ENCODE measurements around the gene GCAT.

The GCAT gene

GRCh38 chr22:37807410-37808293 is at the start of gene GCAT:
GCAT (plus strand) TSS chr22:37807934; CDS start chr22:37807968, 34 bp downstream.
- DNase-seq = peak; percentile 62

GRCh38 chr22:37758694-37759093 is 49.0 kb upstream of the GCAT start:
- no peak for DNase-seq

- DNase-seq = no peak
Measured at GRCh38 chr22:37759281-37759680, 48.5 kb upstream of the GCAT start.

GRCh38 chr22:37760152-37760551 is 47.6 kb upstream of the GCAT start:
- no peak for DNase-seq

- DNase-seq = no peak
Measured at GRCh38 chr22:37762389-37762836, 45.3 kb upstream of the GCAT start.

- no peak for DNase-seq
Measured at GRCh38 chr22:37763012-37763411, 44.7 kb upstream of the GCAT start.

- no peak for DNase-seq
Measured at GRCh38 chr22:37763652-37764051, 44.1 kb upstream of the GCAT start.

GRCh38 chr22:37764622-37765021 is 43.1 kb upstream of the GCAT start:
- DNase-seq = no peak

GRCh38 chr22:37765498-37765897 is 42.2 kb upstream of the GCAT start:
- no peak for DNase-seq

GRCh38 chr22:37765953-37766576 is 41.7 kb upstream of the GCAT start:
- no peak for DNase-seq

GRCh38 chr22:37768273-37768672 is 39.5 kb upstream of the GCAT start:
- DNase-seq = no peak

- no peak for DNase-seq
Measured at GRCh38 chr22:37769056-37769455, 38.7 kb upstream of the GCAT start.

GRCh38 chr22:37771081-37771480 is 36.7 kb upstream of the GCAT start:
- no peak for DNase-seq

GRCh38 chr22:37771702-37772427 is 35.9 kb upstream of the GCAT start:
- no peak for DNase-seq

GRCh38 chr22:37774728-37775127 is 33.0 kb upstream of the GCAT start:
- no peak for DNase-seq

- no peak for DNase-seq
Measured at GRCh38 chr22:37775785-37776638, 31.7 kb upstream of the GCAT start.

GRCh38 chr22:37776639-37777005 is 31.1 kb upstream of the GCAT start:
- DNase-seq = no peak

GRCh38 chr22:37777122-37777687 is 30.5 kb upstream of the GCAT start:
- peak; percentile 30 for DNase-seq

- DNase-seq = no peak
Measured at GRCh38 chr22:37778370-37779009, 29.2 kb upstream of the GCAT start.

GRCh38 chr22:37781434-37782059 is 26.2 kb upstream of the GCAT start:
- no peak for DNase-seq

Measured in DMS79 treated with DMSO at 0.1 percent for 48 hours (cell line).